ENCODE data around the gene EBF3.

DNA sequence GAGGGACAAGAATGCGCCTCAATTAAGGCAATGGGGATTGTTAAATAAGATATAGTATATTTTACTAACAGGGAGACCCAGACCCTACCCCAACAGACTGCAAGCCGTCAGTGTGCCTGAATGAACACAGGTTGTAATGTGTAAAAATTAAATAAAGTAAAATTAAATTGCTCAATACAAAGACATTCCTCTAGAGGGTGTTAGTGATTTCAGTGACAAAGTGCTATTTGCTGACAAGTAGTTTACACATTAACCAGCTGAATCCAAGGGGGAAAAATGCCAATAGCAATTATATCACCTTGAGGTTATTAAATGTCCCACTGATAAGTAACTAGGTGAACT lies 110.5 kb downstream of the EBF3 start:
- no peak for TF ChIP-seq CTCF (IDR thresholded peaks at IDR 0.05)
- TF ChIP-seq POLR2A (IDR thresholded peaks at IDR 0.05) = no peak
